Neuronal stem cell (in vitro differentiated cells): ENCODE results near the gene SUPT20H.

Experiments
- DNase-seq: peaks from one replicate; pipeline ENCODE4 v3.0.0-alpha.2; 2013; ENCODE audit warnings: low spot score
- H2AFZ ChIP-seq: one replicate; pipeline ENCODE4 v1.6.1; 2013; ENCODE audit warnings: mild to moderate bottlenecking, low read length, inconsistent platforms
- H2AK5ac ChIP-seq: 2 replicates; pipeline ENCODE4 v1.6.1; 2013; ENCODE audit warnings: low read depth, mild to moderate bottlenecking, inconsistent platforms, low read length, moderate library complexity, mixed read lengths
- H2BK120ac ChIP-seq: 2 replicates; pipeline ENCODE4 v1.6.1; 2013; ENCODE audit warnings: low read depth, mild to moderate bottlenecking, inconsistent platforms, low read length, moderate library complexity, mixed read lengths
- H2BK12ac ChIP-seq: one replicate; pipeline ENCODE4 v1.6.1; 2013; ENCODE audit warnings: low read length, inconsistent platforms
- H2BK15ac ChIP-seq: 2 replicates; pipeline ENCODE4 v1.6.1; 2013; ENCODE audit warnings: mild to moderate bottlenecking, low read length, inconsistent platforms, mixed read lengths
- H2BK5ac ChIP-seq: one replicate; pipeline ENCODE4 v1.6.1; 2013; ENCODE audit warnings: inconsistent platforms, mild to moderate bottlenecking, low read length, moderate library complexity
- H3K14ac ChIP-seq: one replicate; pipeline ENCODE4 v1.6.1; 2013; ENCODE audit warnings: low read length, inconsistent platforms
- H3K18ac ChIP-seq: 2 replicates; pipeline ENCODE4 v1.6.1; 2013; ENCODE audit warnings: low read length, inconsistent platforms
- H3K23ac ChIP-seq: 2 replicates; pipeline ENCODE4 v1.6.1; 2013; ENCODE audit warnings: low read depth, mild to moderate bottlenecking, mixed read lengths, low read length, inconsistent platforms; ENCODE audit not compliant: poor library complexity
- H3K27ac ChIP-seq: replicated peaks from 3 replicates; pipeline ENCODE4 v1.5.1; 2013; ENCODE audit warnings: low read length, inconsistent platforms
- H3K27me3 ChIP-seq, 3 experiments: 2 replicates each; pipeline ENCODE4 v1.6.1; 2013; ENCODE audit warnings: low read length in 3 of 3, mild to moderate bottlenecking in 2 of 3, inconsistent platforms in 1 of 3, low read depth in 1 of 3, mixed read lengths in 1 of 3, moderate library complexity in 1 of 3; ENCODE audit not compliant: control insufficient read depth in 3 of 3, insufficient read depth in 3 of 3
- H3K36me3 ChIP-seq, 2 donors: replicated peaks in 1 of 2; 2 replicates each; pipeline ENCODE4 v1.6.1; 2013; ENCODE audit warnings: low read length in 2 of 2; ENCODE audit not compliant: control insufficient read depth in 2 of 2, insufficient read depth in 2 of 2
- H3K4ac ChIP-seq: 2 replicates; pipeline ENCODE4 v1.6.1; 2013; ENCODE audit warnings: inconsistent platforms, mild to moderate bottlenecking, low read length, moderate library complexity
- H3K4me1 ChIP-seq, 2 donors: 1 replicate in 1 of 2; 2 replicates in 1 of 2; pipeline ENCODE4 v1.6.1; 2013; ENCODE audit warnings: low read length in 2 of 2, low read depth in 1 of 2; ENCODE audit not compliant: control insufficient read depth in 2 of 2, insufficient read depth in 1 of 2
- H3K4me2 ChIP-seq: one replicate; pipeline ENCODE4 v1.6.1; 2013; ENCODE audit warnings: mild to moderate bottlenecking, low read length, inconsistent platforms; ENCODE audit not compliant: insufficient read depth, poor library complexity, severe bottlenecking
- H3K4me3 ChIP-seq, 2 donors: 2 replicates each; pipeline ENCODE4 v1.5.1; 2013; ENCODE audit warnings: low read length in 2 of 2, mild to moderate bottlenecking in 2 of 2, inconsistent platforms in 1 of 2, moderate library complexity in 1 of 2
- H3K79me1 ChIP-seq: one replicate; pipeline ENCODE4 v1.6.1; 2013; ENCODE audit warnings: low read depth, mild to moderate bottlenecking, inconsistent platforms, low read length, moderate library complexity
- H3K9ac ChIP-seq: one replicate; pipeline ENCODE4 v1.6.1; 2013; ENCODE audit warnings: mild to moderate bottlenecking, low read depth, low read length, inconsistent platforms; ENCODE audit not compliant: poor library complexity
- H3K9me3 ChIP-seq, 2 donors: replicated peaks in 1 of 2; 2 replicates each; pipeline versions ENCODE3 to v1.6.1; 2013; ENCODE audit warnings: low read length in 2 of 2, mild to moderate bottlenecking in 2 of 2, inconsistent platforms in 1 of 2, low read depth in 1 of 2, mixed read lengths in 1 of 2, moderate library complexity in 1 of 2; ENCODE audit not compliant: control insufficient read depth in 2 of 2, insufficient read depth in 1 of 2
- H4K8ac ChIP-seq: one replicate; pipeline ENCODE4 v1.6.1; 2013; ENCODE audit warnings: low read depth, mild to moderate bottlenecking, inconsistent platforms, low read length, moderate library complexity
- H4K91ac ChIP-seq: one replicate; pipeline ENCODE4 v1.6.1; 2013; ENCODE audit warnings: low read length, low read depth, mild to moderate bottlenecking, inconsistent platforms; ENCODE audit not compliant: poor library complexity
- WGBS, 2 donors: extraction: QIAGEN DNeasy Blood & Tissue Kit; methylation state at CpG; one replicate each; pipeline ENCODE4 v1.1.7; 2013; ENCODE audit warnings: missing lambda C conversion rate in 2 of 2, mixed read lengths in 1 of 2; ENCODE audit not compliant: insufficient read length in 2 of 2, insufficient replicate concordance in 1 of 2; ENCODE audit errors: extremely low coverage in 2 of 2; 5-methylcytosine and 5-hydroxymethylcytosine counted together

The SUPT20H gene

GRCh38 chr13:37072024-37072423, 12.5 kb upstream of the SUPT20H start:
- H3K18ac ChIP-seq = no peak overlapping the region
- no peak overlapping the region for H2BK5ac ChIP-seq
- no peak overlapping the region for H4K91ac ChIP-seq
- no peaks in the 10 kb centered on the region for H3K36me3 ChIP-seq
- H4K8ac ChIP-seq = no peak overlapping the region
- peaks cover 0 to 5% of the 10 kb centered on the region in 2 donors for H3K4me1 ChIP-seq
- H3K27me3 ChIP-seq = no peaks in the 10 kb centered on the region
- no peak overlapping the region for H3K4me2 ChIP-seq
- H3K27ac ChIP-seq = no peak overlapping the region
- H3K14ac ChIP-seq = no peak overlapping the region
- H2BK12ac ChIP-seq = no peak overlapping the region
- no peak overlapping the region for H3K23ac ChIP-seq
- H2AK5ac ChIP-seq = no peak overlapping the region
- no peak overlapping the region for H2BK15ac ChIP-seq
- no peaks in the 10 kb centered on the region for H3K79me1 ChIP-seq
- H3K9me3 ChIP-seq = no peaks in the 10 kb centered on the region
- peak overlapping the region; percentile 58 for H2AFZ ChIP-seq
- DNase-seq = no peak
- H3K9ac ChIP-seq = no peak overlapping the region
- H2BK120ac ChIP-seq = no peak overlapping the region
- H3K4ac ChIP-seq = no peak overlapping the region
- WGBS, 2 donors = no CpG with 5 or more reads among the region's 4 CpGs
- H3K4me3 ChIP-seq = no peak overlapping the region

- no peak overlapping the region for H3K4me2 ChIP-seq
- H2BK5ac ChIP-seq = no peak overlapping the region
Observed at GRCh38 chr13:37070956-37071355, 11.5 kb upstream of the SUPT20H start.

GRCh38 chr13:37070145-37070695, 10.7 kb upstream of the SUPT20H start:
- Histone ChIP-seq H2BK120ac (no peak overlapping the region), H3K9ac (no peak overlapping the region), H3K4me3 (no peak overlapping the region), H3K23ac (no peak overlapping the region), H2AFZ (no peak overlapping the region), H3K27ac (no peak overlapping the region), H3K79me1 (no peaks in the 10 kb centered on the region), H3K9me3 (no peaks in the 10 kb centered on the region), H3K4me2 (no peak overlapping the region), H3K27me3 (no peaks in the 10 kb centered on the region), H2BK15ac (peak overlapping the region; percentile 25), H3K4me1 (peaks cover 0 to 5% of the 10 kb centered on the region in 2 donors), H3K18ac (no peak overlapping the region), H4K8ac (no peak overlapping the region), H3K4ac (no peak overlapping the region), H2AK5ac (no peak overlapping the region), H2BK5ac (no peak overlapping the region), H3K36me3 (no peaks in the 10 kb centered on the region), H3K14ac (no peak overlapping the region), H4K91ac (no peak overlapping the region), H2BK12ac (no peak overlapping the region)
- DNase-seq = no peak
- no CpG with 5 or more reads among the region's 9 CpGs for WGBS, 2 donors

More at GRCh38 chr13:37070956-37071355, 11.5 kb upstream of the SUPT20H start:
- no peak for DNase-seq
- no peak overlapping the region for H3K4ac ChIP-seq
- no peak overlapping the region for H2AK5ac ChIP-seq
- peaks cover 0 to 5% of the 10 kb centered on the region in 2 donors for H3K4me1 ChIP-seq
- H3K18ac ChIP-seq = peak overlapping the region; percentile 75
- no peaks in the 10 kb centered on the region for H3K27me3 ChIP-seq
- H2BK120ac ChIP-seq = no peak overlapping the region
- no peaks in the 10 kb centered on the region for H3K36me3 ChIP-seq
- H3K4me3 ChIP-seq = no peak overlapping the region
- H2BK12ac ChIP-seq = no peak overlapping the region
- no CpG with 5 or more reads among the region's 7 CpGs for WGBS, 2 donors
- no peak overlapping the region for H2BK15ac ChIP-seq
- H3K79me1 ChIP-seq = no peaks in the 10 kb centered on the region
- H3K9me3 ChIP-seq = no peaks in the 10 kb centered on the region
- H3K23ac ChIP-seq = peak overlapping the region; percentile 66
- no peak overlapping the region for H3K14ac ChIP-seq
- H3K27ac ChIP-seq = no peak overlapping the region
- no peak overlapping the region for H4K91ac ChIP-seq
- no peak overlapping the region for H4K8ac ChIP-seq
- no peak overlapping the region for H3K9ac ChIP-seq
- peak overlapping the region; percentile 25 for H2AFZ ChIP-seq

GRCh38 chr13:37069597-37070103, 10.2 kb upstream of the SUPT20H start:
- H3K9me3 ChIP-seq = no peaks in the 10 kb centered on the region
- no peak for DNase-seq
- H4K8ac ChIP-seq = no peak overlapping the region
- H2BK5ac ChIP-seq = no peak overlapping the region
- H3K4me1 ChIP-seq = peaks cover 0 to 5% of the 10 kb centered on the region in 2 donors
- peak overlapping the region; percentile 96 for H2AK5ac ChIP-seq
- H3K23ac ChIP-seq = peak overlapping the region; percentile 34
- no peaks in the 10 kb centered on the region for H3K79me1 ChIP-seq
- H4K91ac ChIP-seq = no peak overlapping the region
- H2BK120ac ChIP-seq = no peak overlapping the region
- H3K4me2 ChIP-seq = no peak overlapping the region
- H2BK15ac ChIP-seq = peak overlapping the region; percentile 25
- no peaks in the 10 kb centered on the region for H3K36me3 ChIP-seq
- no peak overlapping the region for H3K4me3 ChIP-seq
- H3K4ac ChIP-seq = peak overlapping the region; percentile 32
- H3K9ac ChIP-seq = no peak overlapping the region
- no CpG with 5 or more reads among the region's 22 CpGs for WGBS, 2 donors
- no peak overlapping the region for H3K18ac ChIP-seq
- H2AFZ ChIP-seq = no peak overlapping the region
- no peaks in the 10 kb centered on the region for H3K27me3 ChIP-seq
- H2BK12ac ChIP-seq = no peak overlapping the region
- H3K27ac ChIP-seq = no peak overlapping the region
- H3K14ac ChIP-seq = peak overlapping the region; percentile 71
